M059J (cell line): ENCODE data around the gene CD70. TPM values are rescaled to one million over a fixed set of nuclear protein-coding genes. Genes with fewer than 3 reads are reported as not detected.
"Not testable (repeated sequence)": the region's sequence is repeated elsewhere in the genome, so short reads cannot be mapped to it uniquely, and the experiment has no call there.

Experiments
- DNase-seq: peaks from one replicate; pipeline ENCODE4 v3.0.0-alpha.2; 2012; ENCODE audit warnings: low read depth
- total RNA-seq: library from RNA; depleted of rRNA; stranded (reverse); fragments of >200 nt; shearing (Covaris generic); gene quantifications from 2 replicates; pipeline ENCODE4 v1.2.3, GENCODE V29; 2014; rRNA removed

Gene CD70
- total RNA-seq, 1 experiment from 2014 or later = 40.4 TPM

GRCh38 chr19:6570764-6571163, 20.2 kb downstream of the CD70 start:
- DNase-seq = no peak

GRCh38 chr19:6568816-6569215, 22.1 kb downstream of the CD70 start:
- DNase-seq = peak; percentile 27

- DNase-seq = peak; percentile 53
Measured at GRCh38 chr19:6568010-6568526, 22.9 kb downstream of the CD70 start.

- DNase-seq = not testable (repeated sequence)
Measured at GRCh38 chr19:6566727-6567126, 24.2 kb downstream of the CD70 start.

- no peak for DNase-seq
Measured at GRCh38 chr19:6564393-6564792, 26.6 kb downstream of the CD70 start.

- not testable (repeated sequence) for DNase-seq
Measured at GRCh38 chr19:6562437-6562836, 28.5 kb downstream of the CD70 start.

- peak; percentile 76 for DNase-seq
Measured at GRCh38 chr19:6556480-6557195, 34.3 kb downstream of the CD70 start.

GRCh38 chr19:6556043-6556449, 34.9 kb downstream of the CD70 start:
- DNase-seq = no peak

GRCh38 chr19:6551607-6552450, 39.1 kb downstream of the CD70 start:
- DNase-seq = no peak

GRCh38 chr19:6551091-6551490, 39.9 kb downstream of the CD70 start:
- no peak for DNase-seq

- peak; percentile 31 for DNase-seq
Measured at GRCh38 chr19:6550679-6551078, 40.3 kb downstream of the CD70 start.

- DNase-seq = no peak
Measured at GRCh38 chr19:6543866-6544347, 47.0 kb downstream of the CD70 start.

- DNase-seq = no peak
Measured at GRCh38 chr19:6540918-6541689, 49.8 kb downstream of the CD70 start.

GRCh38 chr19:6539514-6539913, 51.4 kb downstream of the CD70 start:
- DNase-seq = no peak

Other genes with a start within 250 kb of the CD70 start
- gene CLPP, start 229.6 kb downstream of the CD70 start, total RNA-seq = 114 and 148 TPM in 2 replicates
- 65.4 and 72.6 TPM in 2 replicates for gene ALKBH7, start 218.4 kb downstream of the CD70 start, total RNA-seq
- 1.2 and 1.3 TPM in 2 replicates for gene PSPN, start 215.2 kb downstream of the CD70 start, total RNA-seq
- 46.2 and 75.8 TPM in 2 replicates for gene GTF2F1, start 198.0 kb downstream of the CD70 start, total RNA-seq
- 50.0 and 114 TPM in 2 replicates for gene KHSRP, start 166.3 kb downstream of the CD70 start, total RNA-seq
- not detected in 2 replicates for gene SLC25A41, start 157.4 kb downstream of the CD70 start, total RNA-seq
- 25.3 and 39.9 TPM in 2 replicates for gene SLC25A23, start 131.4 kb downstream of the CD70 start, total RNA-seq
- gene CRB3, start 126.9 kb downstream of the CD70 start, total RNA-seq = 0.34 TPM in 1 of 2 replicates, not detected in the other
- gene DENND1C, start 109.4 kb downstream of the CD70 start, total RNA-seq = not detected in 2 replicates
- 0.20 TPM in 1 of 2 replicates, not detected in the other for gene TUBB4A, start 88.8 kb downstream of the CD70 start, total RNA-seq
- gene TNFSF9, start 60.1 kb downstream of the CD70 start, total RNA-seq = 11.7 and 16.3 TPM in 2 replicates
- gene TNFSF14, start 79.0 kb upstream of the CD70 start, total RNA-seq = not detected in 2 replicates
- gene C3, start 129.5 kb upstream of the CD70 start, total RNA-seq = 4.0 and 5.2 TPM in 2 replicates
- 45.9 and 54.7 TPM in 2 replicates for gene GPR108, start 146.4 kb upstream of the CD70 start, total RNA-seq
- 21.5 and 34.3 TPM in 2 replicates for gene TRIP10, start 148.5 kb upstream of the CD70 start, total RNA-seq
- not detected in 2 replicates for gene SH2D3A, start 176.3 kb upstream of the CD70 start, total RNA-seq
- gene VAV1, start 181.6 kb upstream of the CD70 start, total RNA-seq = not detected in 2 replicates